Activated T-cell treated with anti-CD3 and anti-CD28 coated beads, Interleukin-2, amount 50 U/mL, for 1 hour (primary cell): ENCODE results near the gene PKNOX1.
"Not testable (repeated sequence)": the region's sequence is repeated elsewhere in the genome, so short reads cannot be mapped to it uniquely, and the experiment has no call there.

Source experiments
- DNase-seq: peaks from one replicate; pipeline ENCODE4 v3.0.0-alpha.2; 2020

The PKNOX1 gene

DNA sequence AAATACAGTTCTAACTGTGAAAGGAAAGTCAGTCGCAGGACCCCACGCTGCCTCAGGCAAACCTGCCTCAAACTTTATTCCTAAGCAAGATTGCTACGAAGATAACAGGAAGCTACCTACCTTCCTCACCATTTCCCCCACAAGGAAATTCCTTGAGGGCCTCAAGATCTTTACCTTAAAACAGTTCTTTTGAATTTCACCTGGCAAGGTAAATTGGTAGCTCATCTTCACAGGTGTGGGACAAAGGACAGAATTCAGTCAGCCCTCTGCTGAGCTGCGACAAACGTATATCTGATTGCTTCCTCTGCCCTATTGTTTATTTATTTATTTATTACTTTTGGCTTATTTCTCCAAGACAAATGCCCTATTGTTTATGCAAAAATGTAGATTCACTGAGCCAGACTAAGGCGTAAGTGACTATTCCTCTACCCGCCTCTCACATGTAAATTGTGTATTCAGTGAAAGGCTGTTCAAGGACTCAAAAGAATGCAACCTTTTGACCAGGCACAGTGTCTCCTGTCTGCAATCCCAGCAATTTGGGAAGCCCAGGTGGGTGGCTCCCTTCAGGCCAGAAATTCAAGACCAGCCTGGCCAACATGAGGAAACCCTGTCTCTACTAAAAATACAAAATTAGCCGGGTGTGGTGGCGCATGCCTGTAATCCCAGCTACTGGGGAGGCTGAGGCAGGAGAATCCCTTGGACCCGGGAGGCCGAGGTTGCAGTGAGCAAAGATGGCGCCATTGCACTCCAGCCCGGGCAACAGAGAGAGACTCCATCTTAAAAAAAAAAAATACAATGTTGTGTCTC, 17.3 kb upstream of the PKNOX1 start:
- DNase-seq = no peak

DNA sequence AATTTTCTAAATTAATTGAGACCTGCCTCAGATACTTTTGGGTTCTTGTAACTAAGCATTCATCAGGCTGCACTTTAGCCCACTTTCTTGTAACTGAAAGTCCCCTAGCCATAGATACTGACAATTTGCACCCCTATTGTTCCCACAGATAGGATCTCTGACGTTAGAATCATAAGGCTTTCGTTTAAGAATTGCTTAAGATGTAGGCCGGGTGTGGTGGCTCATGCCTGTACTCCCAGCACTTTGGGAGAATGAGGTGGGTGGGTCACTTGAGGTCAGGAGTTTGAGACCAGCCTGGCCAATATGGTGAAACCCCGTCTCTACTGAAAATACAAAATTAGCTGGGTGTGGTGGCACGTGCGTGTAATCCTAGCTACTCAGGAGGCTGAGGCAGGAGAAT, 16.2 kb upstream of the PKNOX1 start:
- DNase-seq = not testable (repeated sequence)

DNA sequence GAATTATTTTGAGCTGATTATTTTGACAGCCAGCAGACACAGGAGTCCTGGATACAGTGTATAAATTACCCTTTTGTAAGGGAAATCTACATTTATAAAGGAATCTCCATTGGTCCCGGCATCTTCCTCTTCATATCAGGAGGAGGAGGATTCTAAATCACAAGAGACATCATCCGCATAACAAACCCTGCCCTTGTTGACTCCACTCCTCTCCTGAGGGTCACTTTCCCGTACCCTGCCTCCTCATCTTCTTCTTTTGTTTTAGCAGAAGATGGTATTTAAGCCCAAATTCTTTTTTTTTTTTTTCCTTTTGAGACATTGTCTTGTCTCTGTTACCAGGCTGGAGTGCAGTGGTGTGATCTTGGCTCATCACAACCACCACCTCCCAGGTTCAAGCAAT, 14.6 kb upstream of the PKNOX1 start:
- DNase-seq = no peak

DNA sequence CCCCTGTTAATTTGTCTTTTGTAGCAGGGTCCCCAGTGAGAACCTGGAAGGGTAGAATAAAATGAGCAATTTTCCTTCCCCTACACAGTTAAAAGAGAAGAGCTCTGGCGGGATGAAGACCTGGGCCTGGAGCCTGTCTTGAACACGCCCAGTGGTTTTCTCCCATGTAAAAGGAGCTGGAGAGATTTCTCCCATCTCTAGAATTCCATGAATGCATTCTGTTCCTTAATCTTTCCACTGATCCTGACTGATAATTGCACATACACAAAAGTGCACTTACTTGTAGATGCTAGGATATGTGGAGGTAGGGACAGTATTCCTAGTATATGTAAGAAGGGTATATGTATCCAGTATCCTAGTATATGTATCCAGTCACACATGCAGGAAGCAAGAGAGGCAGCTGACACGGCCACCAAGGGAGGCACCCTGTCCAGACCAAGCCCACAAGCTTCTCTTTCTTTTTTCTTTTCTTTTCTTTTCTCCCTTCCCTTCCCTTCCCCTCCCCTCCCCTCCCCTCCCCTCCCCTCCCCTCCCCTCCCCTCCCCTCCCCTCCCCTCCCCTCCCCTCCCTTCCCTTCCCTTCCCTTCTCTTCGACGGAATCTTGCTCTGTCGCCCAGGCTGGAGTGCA, 11.9 kb upstream of the PKNOX1 start:
- DNase-seq = no peak

DNA sequence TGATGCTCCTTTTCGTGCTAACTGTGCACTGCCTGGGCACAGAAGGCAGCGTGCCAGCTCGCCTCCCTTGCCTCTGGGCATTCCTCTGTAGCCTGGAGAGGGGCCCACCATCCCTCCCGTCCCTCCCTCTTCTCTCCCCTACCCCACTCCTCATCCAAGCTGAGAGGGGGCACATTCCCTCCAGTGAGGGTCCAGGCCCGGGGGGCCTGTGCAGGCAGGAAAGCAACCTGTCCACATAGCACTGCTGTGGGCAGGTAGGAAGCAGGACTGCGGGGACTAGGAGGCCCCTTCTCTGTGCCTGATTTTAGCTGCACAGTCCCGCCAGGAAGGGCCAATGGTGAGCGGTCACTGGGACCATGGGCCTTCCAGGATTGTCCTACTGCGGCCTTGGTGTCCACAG, 10.3 kb upstream of the PKNOX1 start:
- DNase-seq = no peak

DNA sequence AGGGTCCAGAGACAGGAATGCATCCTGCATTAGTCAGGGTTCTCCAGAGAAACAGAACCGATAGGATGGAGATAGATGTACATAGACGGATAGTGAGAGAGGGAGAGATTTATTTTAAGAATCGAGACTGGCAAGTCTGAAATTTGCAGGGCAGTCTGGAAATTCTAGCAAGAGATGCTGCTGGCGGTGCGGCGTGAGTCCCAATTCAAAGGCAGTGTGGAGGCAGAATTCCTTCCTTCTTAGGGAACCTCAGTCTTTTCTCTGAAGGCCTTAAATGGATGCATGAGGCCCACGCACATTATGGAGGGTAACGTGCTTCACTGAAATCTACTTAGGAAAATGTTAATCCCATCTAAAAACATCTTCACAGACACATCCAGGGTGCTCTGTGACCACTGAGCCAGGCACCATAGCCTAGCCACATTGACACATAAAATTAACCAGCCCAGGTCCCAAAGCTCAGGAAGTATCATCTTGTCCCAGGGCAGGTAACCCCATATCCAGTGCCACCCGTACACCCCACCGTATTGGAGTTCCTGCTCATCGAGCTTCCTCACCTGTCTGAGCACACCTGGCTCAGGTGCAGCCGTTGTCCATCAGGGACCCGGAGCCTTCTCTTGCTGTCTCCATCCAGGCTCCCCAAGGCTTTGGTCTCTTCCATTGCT, 9.7 kb upstream of the PKNOX1 start:
- DNase-seq = no peak

DNA sequence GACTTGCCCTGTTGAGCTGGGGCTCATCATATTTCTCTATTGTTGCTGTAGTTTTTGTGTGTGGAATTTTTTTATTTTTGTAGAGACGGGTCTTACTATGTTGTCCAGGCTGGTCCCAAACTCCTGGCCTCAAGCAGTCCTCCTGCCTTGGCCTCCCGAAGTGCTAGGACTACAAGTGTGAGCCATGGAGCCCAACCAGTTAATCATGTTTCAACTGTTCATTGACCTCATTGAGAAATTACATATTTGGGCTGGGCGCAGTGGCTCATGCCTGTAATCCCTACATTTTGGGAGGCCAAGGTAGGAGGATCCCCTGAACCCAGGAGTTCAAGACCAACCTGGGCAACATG, 9.2 kb upstream of the PKNOX1 start:
- no peak for DNase-seq

DNA sequence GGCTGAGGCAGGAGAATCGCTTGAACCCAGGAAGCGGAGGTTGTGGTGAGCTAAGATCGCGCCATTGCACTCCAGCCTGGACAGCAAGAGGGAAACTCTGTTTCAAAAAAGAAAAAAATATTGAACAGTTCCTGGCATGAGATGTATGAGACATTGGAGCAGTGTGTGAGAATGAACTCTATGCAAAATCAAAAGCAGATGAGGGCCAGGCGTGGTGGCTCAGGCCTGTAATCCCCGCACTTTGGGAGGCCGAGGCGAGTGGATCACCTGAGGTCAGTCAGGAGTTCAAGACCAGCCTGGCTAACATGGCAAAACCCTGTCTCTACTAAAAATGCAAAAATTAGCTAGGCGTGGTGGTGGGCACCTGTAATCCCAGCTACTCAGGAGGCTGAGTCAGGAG, 6.7 kb upstream of the PKNOX1 start:
- DNase-seq = not testable (repeated sequence)

DNA sequence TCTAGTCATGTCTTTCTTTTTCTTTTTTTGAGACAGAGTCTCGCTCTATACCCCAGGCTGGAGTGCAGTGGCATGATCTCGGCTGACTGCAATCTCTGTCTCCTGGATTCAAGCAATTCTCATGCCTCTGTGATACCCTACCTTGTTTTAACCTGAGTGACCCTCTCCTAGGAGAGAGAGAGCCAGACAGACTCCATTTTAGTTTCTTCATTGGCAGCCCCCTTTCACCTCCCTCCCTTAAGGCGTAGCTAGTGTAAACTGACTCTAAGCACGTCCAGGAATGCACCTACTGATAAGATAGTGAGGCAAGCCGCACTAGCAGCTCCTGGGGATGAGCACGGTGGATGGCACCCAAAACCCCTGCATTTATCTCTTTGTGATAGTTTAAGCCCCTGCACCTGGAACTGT, 5.2 kb upstream of the PKNOX1 start:
- no peak for DNase-seq

DNA sequence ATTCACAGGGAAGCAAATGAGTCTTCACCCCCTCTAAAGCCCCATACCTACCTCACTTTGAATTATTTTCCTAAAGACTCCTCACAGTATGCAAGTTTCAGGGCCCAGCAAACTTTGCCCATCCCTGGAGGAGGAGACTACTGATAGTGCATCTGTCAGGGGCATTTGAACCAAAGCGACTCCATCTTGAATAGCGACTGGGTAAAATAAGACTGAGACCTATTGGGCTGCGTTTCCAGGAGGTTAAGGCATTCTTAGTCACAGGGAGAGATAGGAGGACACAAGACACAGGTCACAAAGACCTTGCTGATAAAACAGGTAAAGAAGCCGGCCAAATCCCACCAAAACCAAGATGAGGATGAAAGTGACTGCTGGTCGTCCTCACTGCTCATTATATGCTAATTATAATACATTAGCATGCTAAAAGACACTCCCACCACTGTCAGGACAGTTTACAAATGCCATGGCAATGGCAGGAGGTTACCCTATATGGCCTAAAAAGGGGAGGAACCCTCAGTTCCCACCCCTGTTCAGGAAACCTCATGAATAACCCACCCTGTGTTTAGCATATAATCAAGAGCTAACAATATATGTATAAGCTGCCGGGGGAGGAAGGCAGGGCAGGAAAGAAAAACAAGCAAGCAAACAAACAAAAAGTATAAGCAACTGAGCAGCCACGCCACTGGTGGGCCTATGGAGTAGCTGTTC, 3.3 kb upstream of the PKNOX1 start:
- no peak for DNase-seq

DNA sequence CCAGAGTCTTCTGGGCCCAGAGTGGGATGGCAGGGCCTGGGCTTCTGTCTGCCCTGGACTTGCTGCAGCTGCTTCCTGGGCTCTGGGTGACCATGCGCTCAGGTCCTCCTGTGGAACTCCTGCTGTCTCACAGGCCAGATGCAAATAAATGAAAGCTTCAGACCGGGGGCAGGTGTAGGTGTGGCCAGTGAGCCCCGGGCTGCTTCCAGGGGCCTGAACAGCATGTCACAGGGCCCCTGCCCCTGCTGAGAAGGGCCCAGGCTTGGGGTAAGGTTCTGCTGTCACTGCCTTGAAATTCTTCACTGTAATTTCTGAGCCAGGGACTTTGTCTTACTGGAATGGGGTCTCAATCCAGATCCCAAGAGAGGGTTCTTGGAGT, 2.5 kb upstream of the PKNOX1 start:
- DNase-seq = no peak

DNA sequence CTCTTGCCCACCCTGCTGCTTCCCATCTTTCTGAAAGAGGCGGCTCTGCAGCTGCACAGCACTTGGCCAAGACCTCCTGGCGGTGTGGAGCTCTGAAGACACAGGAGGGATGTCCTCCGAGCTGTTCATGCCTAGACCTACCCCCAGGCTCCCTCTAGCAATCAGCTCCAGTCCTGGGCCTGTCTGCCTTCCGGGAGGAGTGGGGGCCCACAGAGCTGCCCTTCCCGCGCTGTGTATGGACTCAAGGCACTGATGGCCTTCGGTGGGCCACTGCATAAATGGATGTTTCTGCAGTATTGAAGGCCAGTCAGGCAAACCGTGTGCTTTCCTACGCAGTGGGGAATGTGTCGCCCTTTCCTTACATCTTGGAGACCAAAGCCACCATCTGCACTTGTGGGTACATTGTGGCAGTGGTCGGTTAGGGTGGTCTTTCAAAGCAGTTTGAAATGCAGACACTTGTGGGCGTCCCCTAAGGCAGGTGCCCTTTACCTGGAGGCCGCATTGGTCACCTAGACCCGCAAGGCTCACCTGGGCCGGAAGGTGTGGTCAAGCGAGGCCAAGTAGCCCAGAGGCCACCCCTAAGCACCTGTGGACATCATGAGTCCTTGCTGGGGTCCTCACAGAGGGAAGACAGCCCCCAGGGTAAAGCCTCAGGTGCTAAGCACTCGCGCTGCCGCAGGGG, 912 bp upstream of the PKNOX1 start:
- no peak for DNase-seq

DNA sequence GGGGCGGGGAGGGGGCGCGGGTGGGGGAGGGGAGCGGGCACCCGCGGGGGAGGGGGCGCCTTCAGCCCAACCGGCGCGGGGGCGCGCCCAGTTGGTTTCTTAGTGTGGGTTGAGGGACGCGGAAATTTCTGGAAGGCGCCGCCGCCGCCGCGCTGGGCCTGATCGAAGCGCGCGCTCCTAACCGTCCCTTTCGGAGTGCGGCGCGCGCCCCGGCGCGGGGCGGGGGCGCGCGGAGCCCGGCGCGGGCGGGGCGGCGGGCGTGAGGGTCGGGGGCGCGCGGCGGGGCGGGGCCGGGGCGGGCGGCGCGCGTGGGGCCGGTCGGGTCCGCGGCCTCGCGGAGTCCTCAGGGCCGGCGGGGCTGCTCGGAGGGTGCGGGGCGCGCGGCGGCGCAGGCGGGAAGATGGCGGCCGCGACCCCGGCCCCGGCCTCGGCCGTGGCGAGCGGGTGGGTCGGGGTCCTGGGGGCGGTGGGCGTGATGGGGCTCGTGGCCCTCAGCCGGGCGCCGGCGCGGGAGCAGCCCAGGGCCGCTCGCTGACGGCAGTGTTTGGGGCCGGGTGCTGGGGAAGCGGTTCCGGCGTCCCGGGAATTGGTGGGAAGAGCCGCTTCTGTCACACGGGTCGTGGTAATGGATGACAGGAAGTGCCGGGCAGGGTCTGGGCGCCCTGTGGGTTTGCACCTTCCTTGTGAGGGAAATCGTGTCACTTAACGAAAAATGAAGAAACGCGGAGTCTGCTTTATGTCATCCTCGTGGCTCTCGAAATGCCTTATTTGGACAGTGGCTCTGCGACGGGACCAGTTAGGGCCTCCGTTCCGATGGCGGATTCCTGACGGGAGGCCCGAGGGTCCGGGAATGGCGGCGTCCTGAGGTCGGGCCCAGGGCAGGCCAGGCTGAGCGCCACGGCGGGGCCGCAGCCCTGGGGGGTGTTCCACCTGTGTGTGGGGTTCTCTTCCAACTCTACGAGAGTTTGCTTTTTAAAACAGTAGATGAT, 764 bp downstream of the PKNOX1 start:
- no peak for DNase-seq

DNA sequence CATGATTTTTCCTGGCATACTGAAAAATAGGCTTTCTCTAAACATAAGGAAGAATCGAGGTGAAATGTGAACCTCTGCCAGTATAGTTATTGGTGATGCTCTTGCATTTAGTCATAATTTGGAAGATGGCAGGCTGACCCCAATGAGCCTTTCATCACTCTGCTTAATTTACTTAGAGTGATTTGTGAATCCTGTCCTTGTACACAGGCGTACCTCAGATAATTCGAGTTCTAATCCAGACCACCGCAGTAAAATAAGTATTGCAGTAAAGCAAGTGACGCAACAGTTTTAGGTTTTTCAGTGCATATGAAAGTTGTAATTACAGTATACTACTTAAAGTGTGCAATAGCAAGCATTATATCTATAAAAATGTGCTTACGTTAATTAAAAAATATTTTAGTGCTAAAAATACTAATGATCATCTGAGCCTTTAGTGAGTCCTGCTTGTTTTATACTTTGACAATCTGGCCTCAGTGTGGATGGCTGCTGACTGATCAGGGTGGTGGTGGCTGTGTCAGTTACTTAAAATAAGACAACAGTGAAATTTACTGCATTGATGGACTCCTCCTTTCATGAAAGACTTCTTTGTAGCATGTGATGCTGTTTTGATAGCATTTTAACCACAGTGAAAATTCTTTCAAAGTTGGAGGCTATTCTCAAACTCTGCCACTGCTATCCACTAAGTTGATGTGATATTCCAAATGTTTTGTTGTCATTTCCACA, 1.7 kb downstream of the PKNOX1 start:
- DNase-seq = no peak

DNA sequence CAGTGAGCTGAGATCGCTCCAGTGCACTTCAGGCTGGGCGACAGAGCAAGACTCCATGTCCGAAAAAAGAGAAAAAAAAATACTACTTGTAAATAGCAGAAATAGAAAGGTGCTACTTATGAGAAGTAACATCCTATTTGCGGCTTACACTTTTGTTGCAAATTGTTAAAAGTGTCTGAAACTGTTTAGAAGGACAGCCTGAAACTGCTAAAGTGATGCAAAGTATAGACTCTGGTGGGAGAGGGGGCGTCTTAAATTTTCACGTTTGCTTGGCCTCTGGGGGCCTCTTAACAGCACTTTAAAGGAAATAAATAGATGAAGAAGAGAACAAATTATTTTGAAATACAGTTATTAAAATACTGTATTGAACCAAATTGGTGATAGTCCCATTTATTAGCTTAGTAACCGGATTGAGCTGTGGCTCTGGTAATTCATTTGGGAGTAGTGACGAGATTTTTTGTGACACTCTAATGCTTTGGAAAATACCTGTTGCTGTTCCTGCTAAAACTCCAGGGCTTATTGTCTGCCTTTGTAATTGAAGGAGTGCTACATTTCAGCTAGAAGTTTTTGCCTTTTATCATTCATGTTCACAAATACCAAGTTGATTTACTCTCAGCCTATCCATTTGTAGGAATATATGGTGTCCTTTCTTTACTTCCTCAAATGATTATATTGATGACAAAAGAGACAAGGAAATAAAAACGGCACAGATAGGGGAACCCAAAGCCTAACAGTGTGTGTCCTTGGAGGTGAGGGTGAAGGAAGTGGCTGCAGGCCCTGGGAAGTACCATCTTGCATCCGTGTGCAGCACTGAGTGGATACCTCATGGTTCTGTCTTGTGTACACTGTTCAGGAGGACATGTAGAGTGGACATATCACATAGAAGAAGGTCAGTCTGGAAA, 6.2 kb downstream of the PKNOX1 start:
- DNase-seq = no peak

DNA sequence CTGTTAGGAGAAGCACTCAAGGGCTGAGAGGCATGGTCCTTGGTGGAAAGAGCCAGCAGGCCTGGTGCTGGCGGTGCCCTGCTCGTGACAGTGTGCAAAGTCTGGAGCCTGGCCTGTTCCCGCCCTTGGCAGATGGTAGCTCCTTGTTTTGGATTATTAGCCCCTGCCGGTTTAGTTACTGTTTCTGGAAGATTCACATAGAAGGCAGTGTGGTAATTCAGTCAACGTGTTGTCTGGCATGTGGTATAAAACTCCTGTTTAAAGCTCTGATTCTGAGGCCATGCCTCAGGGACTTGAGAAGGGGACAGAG, 6.8 kb downstream of the PKNOX1 start:
- no peak for DNase-seq

DNA sequence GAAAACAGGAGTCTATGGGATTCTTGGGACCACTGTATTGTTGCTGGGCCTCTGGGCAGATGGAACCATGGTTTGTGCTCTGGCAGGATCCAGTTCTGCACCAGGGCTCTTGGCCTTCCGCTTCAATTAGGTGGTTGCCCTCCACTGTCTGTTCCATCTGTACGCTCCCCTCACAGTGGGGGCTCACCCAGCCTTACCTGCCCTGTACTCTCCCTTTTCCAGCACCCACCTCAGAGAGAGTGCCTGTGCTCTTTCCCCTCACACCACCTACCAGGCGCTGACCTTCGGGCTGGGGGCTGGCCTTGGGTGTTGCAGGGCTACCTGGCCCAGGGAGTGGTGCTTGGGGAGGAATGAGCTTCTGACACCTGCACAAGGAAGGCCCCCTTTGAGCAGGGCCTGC, 7.5 kb downstream of the PKNOX1 start:
- no peak for DNase-seq

DNA sequence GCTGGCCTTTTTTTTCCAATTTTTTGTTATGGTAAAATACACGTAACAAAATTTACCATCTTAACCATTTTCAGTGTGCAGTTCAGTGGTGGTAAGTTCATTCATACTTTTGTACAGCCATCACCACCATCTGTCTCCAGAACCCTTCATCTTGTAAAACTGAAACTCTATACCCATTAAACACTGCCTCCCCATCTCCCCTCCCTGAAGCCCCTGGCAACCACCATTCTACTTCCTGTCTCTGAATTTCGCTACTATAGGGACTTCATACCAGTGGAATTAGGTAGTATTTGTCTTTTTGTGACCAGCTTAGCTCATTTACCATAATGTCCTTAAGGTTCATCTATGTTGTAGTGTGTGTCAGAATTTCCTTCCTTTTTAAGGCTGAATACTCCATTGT, 8.7 kb downstream of the PKNOX1 start:
- no peak for DNase-seq

DNA sequence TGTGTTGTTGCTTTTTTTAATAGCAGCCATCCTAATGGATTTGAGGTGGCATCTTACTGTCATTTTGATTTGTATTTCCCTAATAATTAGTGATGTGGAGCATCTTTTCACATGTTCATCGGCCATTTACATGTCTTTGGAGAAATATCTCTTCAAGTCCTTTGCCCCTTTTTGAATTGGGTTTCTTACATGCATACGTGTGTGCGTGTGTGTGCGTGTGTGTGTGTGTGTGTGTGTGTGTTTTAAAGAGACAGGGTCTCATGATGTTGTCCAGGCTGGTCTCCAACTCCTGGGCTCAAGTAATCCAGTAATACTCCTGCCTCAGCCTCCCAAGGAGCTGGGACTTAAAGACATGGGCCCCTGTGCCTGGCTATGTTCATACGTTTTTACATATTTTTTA, 9.5 kb downstream of the PKNOX1 start:
- no peak for DNase-seq

DNA sequence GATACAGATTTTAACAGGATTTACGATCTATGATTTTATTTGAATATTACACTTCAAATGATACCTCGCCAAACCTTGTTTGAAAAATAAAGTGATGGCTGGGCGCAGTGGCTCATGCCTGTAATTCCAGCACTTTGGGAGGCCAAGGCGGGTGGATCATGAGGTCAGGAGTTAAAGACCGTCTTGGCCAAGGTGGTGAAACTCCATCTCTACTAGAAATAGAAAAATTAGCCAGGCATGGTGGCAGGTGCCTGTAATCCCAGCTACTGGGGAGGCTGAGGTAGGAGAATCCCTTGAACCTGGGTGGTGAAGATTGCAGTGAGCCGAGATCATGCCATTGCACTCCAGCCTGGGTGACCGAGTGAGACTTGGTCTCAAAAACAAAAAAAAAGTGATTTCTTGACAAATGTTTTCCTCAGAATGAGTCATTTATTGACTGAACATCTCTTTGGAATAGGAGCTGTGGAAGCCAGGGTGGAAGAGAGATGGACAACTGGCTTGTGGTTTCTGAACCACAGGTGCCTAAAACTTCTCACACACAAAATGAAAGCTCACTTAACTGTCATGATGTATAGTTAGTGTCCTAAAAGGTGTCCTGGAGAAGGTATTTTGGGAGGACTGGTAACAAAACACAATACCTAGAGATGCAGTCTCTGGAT, 11.9 kb downstream of the PKNOX1 start:
- DNase-seq = no peak
